ENCODE measurements around the gene CA10.

GRCh38 chr17:51961689-51962088 lies 196.8 kb downstream of the CA10 start:
- TF ChIP-seq CTCF (conservative IDR thresholded peaks at IDR 0.05; ENCODE audit: low read length), result no peak
- TF ChIP-seq EZH2phosphoT487 (IDR thresholded peaks at IDR 0.05; ENCODE audit: borderline replicate concordance), result no peak
